ENCODE measurements around the gene PP2D1. TPM values are rescaled to one million over a fixed set of nuclear protein-coding genes. Genes with fewer than 3 reads are reported as not detected.

The PP2D1 gene
- total and polyA plus RNA-seq, 9 of the 15 experiments (the other 6 are each of a cell fraction or from before 2014, with no cell fraction given) = 0.07 to 0.10 TPM; not detected in 7

- ATAC-seq = peak; percentile 38; the same call in 2 of the 3 replicates
- Histone ChIP-seq H3K4me3 (no peak overlapping the region), H3K9me3 (replicated peaks; ENCODE audit: control insufficient read depth, insufficient read depth, low read depth, low read length) (no peaks in the 10 kb centered on the region), H3K27me3 (ENCODE audit: control insufficient read depth in 2 of 2, insufficient read depth in 2 of 2, low read length in 2 of 2) (no peaks in the 10 kb centered on the region), H3K4me2 (ENCODE audit: insufficient read depth, low read length) (no peak overlapping the region), H3K9ac (ENCODE audit: insufficient read depth in 1 of 2, low read depth in 2 of 2, low read length in 2 of 2) (no peak overlapping the region), H3K27ac (ENCODE audit: extremely low read depth, low read depth, low read length) (no peak overlapping the region), H2AFZ (ENCODE audit: low read depth, low read length) (no peak overlapping the region), H3K9me1 (ENCODE audit: control insufficient read depth, insufficient read depth, low read length) (no peaks in the 10 kb centered on the region), H3K36me3 (ENCODE audit: control insufficient read depth, insufficient read depth, low read length) (no peaks in the 10 kb centered on the region), H4K20me1 (replicated peaks; ENCODE audit: control insufficient read depth, insufficient read depth, low read length) (no peaks in the 10 kb centered on the region), H3K4me1 (replicated peaks in 1 of 2; ENCODE audit: control insufficient read depth in 2 of 2, insufficient read depth in 2 of 2, low read length in 2 of 2) (peaks cover 0 to 25% of the 10 kb centered on the region in 2 experiments; a peak in 2 of 5 replicates), H3K79me2 (ENCODE audit: control insufficient read depth, insufficient read depth, low read length) (peaks cover 18% of the 10 kb centered on the region)
- TF ChIP-seq TCF15 (CRISPR knock-in tag; IDR thresholded peaks at IDR 0.05) (no peak), MEIS2 (IDR thresholded peaks at IDR 0.05; ENCODE audit: partially characterized antibody) (peak; percentile 20), ARID4B (CRISPR knock-in tag; IDR thresholded peaks at IDR 0.05) (no peak), HOMEZ (CRISPR knock-in tag; IDR thresholded peaks at IDR 0.05) (no peak), SMAD4 (CRISPR knock-in tag; conservative IDR thresholded peaks at IDR 0.05) (no peak), PBX2 (CRISPR knock-in tag; IDR thresholded peaks at IDR 0.05; ENCODE audit: low read depth) (no peak), PBX2 (tag; conservative IDR thresholded peaks at IDR 0.05; ENCODE audit: low read depth) (peak; percentile 14; the same call in 1 of the 2 replicates), SMARCE1 (IDR thresholded peaks at IDR 0.05) (no peak)
- FAIRE-seq = no peak
- in situ Hi-C loops (cut with MboI) (no loop called here), intact Hi-C loops (cut with micrococcal nuclease) (no loop called here)
- WGBS (ENCODE audit: insufficient coverage, low coverage, missing lambda C conversion rate) = 42% methylated on average over 10 of the region's 10 CpGs
- POLR2A ChIA-PET = no interaction called here
- BruUV-seq (replicated peaks) = no TSS peak
- DNase-seq (ENCODE audit: extremely low read depth in 1 of 4, low spot score in 3 of 4) = no peak
- CTCF ChIA-PET (ENCODE audit: low intra/inter-chr PET ratio) = no interaction called here
Observed at GRCh38 chr3:20055020-20055775, 43.1 kb upstream of the PP2D1 start.

All from K562 (cell line).